Gastroesophageal sphincter (tissue), 3 donors: ENCODE results near the gene CD93.

Experiments used
- CTCF ChIP-seq, 4 experiments: fragments of 200-600 bp in 2 of 4; fragments of 450-650 bp in 2 of 4; sonication (generic) in 1 of 4; IDR thresholded peaks; one replicate each; pipeline ENCODE4 v1.5.1; 2017 to 2019; ENCODE audit warnings: antibody characterized with exemption in 4 of 4, mild to moderate bottlenecking in 2 of 4, moderate library complexity in 2 of 4
- EP300 ChIP-seq: sonication (generic); formaldehyde crosslinking; IDR thresholded peaks from one replicate; pipeline ENCODE4 v1.6.1; 2017; ENCODE audit warnings: antibody characterized with exemption, mild to moderate bottlenecking

- TF ChIP-seq CTCF (IDR thresholded peaks at IDR 0.05): no peak
- TF ChIP-seq EP300: no peak
Observed at GRCh38 chr20:23080521-23080920, 5.6 kb downstream of the CD93 start.
